ENCODE results near the gene SP6. TPM values are rescaled to one million over a fixed set of nuclear protein-coding genes. Genes with fewer than 3 reads are reported as not detected.

Gene SP6
- total RNA-seq, 4 donors from 2014 or later: 6.6 to 29.3 (median 19.9) TPM

GRCh38 chr17:47804461-47804860, 46.5 kb downstream of the SP6 start:
- Histone ChIP-seq H3K4me1 (peaks cover 6% of the 10 kb centered on the region), H3K27me3 (peaks cover 4% of the 10 kb centered on the region), H3K36me3 (peaks cover 23% of the 10 kb centered on the region), H3K4me3 (no peak overlapping the region), H3K27ac (no peak overlapping the region), H3K9me3 (no peaks in the 10 kb centered on the region)
- 59% methylated on average over 2 of the region's 3 CpGs for WGBS
- TF ChIP-seq, protein P1, sequence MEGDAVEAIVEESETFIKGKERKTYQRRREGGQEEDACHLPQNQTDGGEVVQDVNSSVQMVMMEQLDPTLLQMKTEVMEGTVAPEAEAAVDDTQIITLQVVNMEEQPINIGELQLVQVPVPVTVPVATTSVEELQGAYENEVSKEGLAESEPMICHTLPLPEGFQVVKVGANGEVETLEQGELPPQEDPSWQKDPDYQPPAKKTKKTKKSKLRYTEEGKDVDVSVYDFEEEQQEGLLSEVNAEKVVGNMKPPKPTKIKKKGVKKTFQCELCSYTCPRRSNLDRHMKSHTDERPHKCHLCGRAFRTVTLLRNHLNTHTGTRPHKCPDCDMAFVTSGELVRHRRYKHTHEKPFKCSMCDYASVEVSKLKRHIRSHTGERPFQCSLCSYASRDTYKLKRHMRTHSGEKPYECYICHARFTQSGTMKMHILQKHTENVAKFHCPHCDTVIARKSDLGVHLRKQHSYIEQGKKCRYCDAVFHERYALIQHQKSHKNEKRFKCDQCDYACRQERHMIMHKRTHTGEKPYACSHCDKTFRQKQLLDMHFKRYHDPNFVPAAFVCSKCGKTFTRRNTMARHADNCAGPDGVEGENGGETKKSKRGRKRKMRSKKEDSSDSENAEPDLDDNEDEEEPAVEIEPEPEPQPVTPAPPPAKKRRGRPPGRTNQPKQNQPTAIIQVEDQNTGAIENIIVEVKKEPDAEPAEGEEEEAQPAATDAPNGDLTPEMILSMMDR (IDR thresholded peaks at IDR 0.05): no peak
- no peak for TF ChIP-seq POLR2AphosphoS5 (IDR thresholded peaks at IDR 0.05)
- no peak for TF ChIP-seq EP300 (IDR thresholded peaks at IDR 0.05)
- TF ChIP-seq POLR2A (IDR thresholded peaks at IDR 0.05): no peak
- DNase-seq (ENCODE audit: low spot score in 2 of 2): peak; percentile 37 to 58

GRCh38 chr17:47803751-47804150, 47.2 kb downstream of the SP6 start:
- Histone ChIP-seq H3K27me3 (peaks cover 4% of the 10 kb centered on the region), H3K27ac (no peak overlapping the region), H3K4me1 (no peaks in the 10 kb centered on the region), H3K36me3 (peaks cover 16% of the 10 kb centered on the region), H3K9me3 (no peaks in the 10 kb centered on the region), H3K4me3 (no peak overlapping the region)
- 80% methylated on average over 6 of the region's 6 CpGs for WGBS
- TF ChIP-seq EP300 (IDR thresholded peaks at IDR 0.05) (no peak), POLR2A (IDR thresholded peaks at IDR 0.05) (no peak), POLR2AphosphoS5 (IDR thresholded peaks at IDR 0.05) (no peak)
- TF ChIP-seq, protein P1 (IDR thresholded peaks at IDR 0.05): no peak
- peak; percentile 30 to 47 for DNase-seq (ENCODE audit: low spot score in 2 of 2)

GRCh38 chr17:47803201-47803600, 47.8 kb downstream of the SP6 start:
- H3K4me3 ChIP-seq: no peak overlapping the region
- no peaks in the 10 kb centered on the region for H3K4me1 ChIP-seq
- no peaks in the 10 kb centered on the region for H3K9me3 ChIP-seq
- peak; percentile 37 to 50 for DNase-seq (ENCODE audit: low spot score in 2 of 2)
- H3K27me3 ChIP-seq: peaks cover 4% of the 10 kb centered on the region
- H3K27ac ChIP-seq: no peak overlapping the region
- TF ChIP-seq, protein P1 (IDR thresholded peaks at IDR 0.05): no peak
- TF ChIP-seq POLR2AphosphoS5 (IDR thresholded peaks at IDR 0.05) (no peak), EP300 (IDR thresholded peaks at IDR 0.05) (no peak), POLR2A (IDR thresholded peaks at IDR 0.05) (no peak)
- 86% methylated on average over 5 of the region's 5 CpGs for WGBS
- peaks cover 10% of the 10 kb centered on the region for H3K36me3 ChIP-seq

DNA sequence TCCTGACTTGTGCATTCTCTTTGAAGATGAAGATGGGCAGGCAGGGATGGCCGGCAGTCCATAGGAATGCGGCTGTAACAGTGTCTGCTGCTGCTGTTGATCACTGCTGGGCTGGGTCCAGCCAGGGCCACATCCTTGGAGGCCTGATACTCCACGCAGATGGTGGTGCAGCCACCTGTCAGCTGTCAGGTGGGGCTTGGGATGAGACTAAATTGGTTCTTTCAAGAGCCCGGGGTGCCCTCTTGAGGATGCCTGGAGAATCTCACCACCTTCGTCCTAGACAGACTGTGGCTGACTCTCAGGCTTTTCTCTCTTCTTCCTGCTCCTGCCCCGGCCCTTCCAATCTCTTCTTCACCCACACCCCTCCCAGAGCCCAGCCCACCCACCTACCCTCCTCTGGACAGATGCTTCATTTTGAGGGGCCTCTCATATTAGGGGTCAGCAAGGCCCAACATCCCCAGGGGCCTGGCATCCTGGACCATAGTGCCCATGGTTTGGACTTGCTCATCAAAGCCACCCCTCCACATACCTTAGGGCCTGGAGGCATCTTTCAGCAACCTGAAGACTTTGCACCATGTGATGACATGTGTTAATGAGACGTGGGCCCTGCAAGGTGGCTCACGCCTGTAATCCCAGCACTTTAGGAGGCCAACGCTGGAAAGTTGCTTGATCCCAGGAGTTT, 48.5 kb downstream of the SP6 start:
- WGBS: 38% methylated on average over 9 of the region's 9 CpGs
- TF ChIP-seq, protein P1 (IDR thresholded peaks at IDR 0.05): peak in 1 of 2 donors; percentile 53
- TF ChIP-seq POLR2A (IDR thresholded peaks at IDR 0.05): no peak
- no peak overlapping the region for H3K4me3 ChIP-seq
- peaks cover 4% of the 10 kb centered on the region for H3K27me3 ChIP-seq
- DNase-seq (ENCODE audit: low spot score in 2 of 2): peak; percentile 47 to 76
- H3K36me3 ChIP-seq: peaks cover 3% of the 10 kb centered on the region
- H3K9me3 ChIP-seq: no peaks in the 10 kb centered on the region
- H3K4me1 ChIP-seq: no peaks in the 10 kb centered on the region
- H3K27ac ChIP-seq: no peak overlapping the region

GRCh38 chr17:47801906-47802305, 49.1 kb downstream of the SP6 start:
- H3K36me3 ChIP-seq: no peaks in the 10 kb centered on the region
- peaks cover 4% of the 10 kb centered on the region for H3K27me3 ChIP-seq
- peak in 1 of 2 donors; percentile 38 for DNase-seq (ENCODE audit: low spot score in 2 of 2)
- no peaks in the 10 kb centered on the region for H3K4me1 ChIP-seq
- no peak overlapping the region for H3K4me3 ChIP-seq
- no peak overlapping the region for H3K27ac ChIP-seq
- no peaks in the 10 kb centered on the region for H3K9me3 ChIP-seq
- no peak for TF ChIP-seq EP300 (IDR thresholded peaks at IDR 0.05)
- 89% methylated on average over 3 of the region's 6 CpGs for WGBS
